H4 (cell line): ENCODE data around the gene CEP97. TPM values are rescaled to one million over a fixed set of nuclear protein-coding genes. Genes with fewer than 3 reads are reported as not detected.
A peak's percentile ranks its signal among the peaks of the same experiment; 100 is the strongest.
"Not testable (repeated sequence)": the region's sequence is repeated elsewhere in the genome, so short reads cannot be mapped to it uniquely, and the experiment has no call there.

Source experiments
- DNase-seq: peaks from one replicate; pipeline ENCODE4 v3.0.0-alpha.2; 2015; ENCODE audit warnings: low spot score
- total RNA-seq: library from RNA; depleted of rRNA; stranded (reverse); fragments of >200 nt; shearing (Covaris generic); gene quantifications from 2 replicates; pipeline ENCODE4 v1.2.3, GENCODE V29; 2014; rRNA removed

CEP97 gene, protein sequence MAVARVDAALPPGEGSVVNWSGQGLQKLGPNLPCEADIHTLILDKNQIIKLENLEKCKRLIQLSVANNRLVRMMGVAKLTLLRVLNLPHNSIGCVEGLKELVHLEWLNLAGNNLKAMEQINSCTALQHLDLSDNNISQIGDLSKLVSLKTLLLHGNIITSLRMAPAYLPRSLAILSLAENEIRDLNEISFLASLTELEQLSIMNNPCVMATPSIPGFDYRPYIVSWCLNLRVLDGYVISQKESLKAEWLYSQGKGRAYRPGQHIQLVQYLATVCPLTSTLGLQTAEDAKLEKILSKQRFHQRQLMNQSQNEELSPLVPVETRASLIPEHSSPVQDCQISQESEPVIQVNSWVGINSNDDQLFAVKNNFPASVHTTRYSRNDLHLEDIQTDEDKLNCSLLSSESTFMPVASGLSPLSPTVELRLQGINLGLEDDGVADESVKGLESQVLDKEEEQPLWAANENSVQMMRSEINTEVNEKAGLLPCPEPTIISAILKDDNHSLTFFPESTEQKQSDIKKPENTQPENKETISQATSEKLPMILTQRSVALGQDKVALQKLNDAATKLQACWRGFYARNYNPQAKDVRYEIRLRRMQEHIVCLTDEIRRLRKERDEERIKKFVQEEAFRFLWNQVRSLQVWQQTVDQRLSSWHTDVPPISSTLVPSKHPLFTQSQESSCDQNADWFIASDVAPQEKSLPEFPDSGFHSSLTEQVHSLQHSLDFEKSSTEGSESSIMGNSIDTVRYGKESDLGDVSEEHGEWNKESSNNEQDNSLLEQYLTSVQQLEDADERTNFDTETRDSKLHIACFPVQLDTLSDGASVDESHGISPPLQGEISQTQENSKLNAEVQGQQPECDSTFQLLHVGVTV
- 10.3 and 12.3 TPM in 2 replicates for total RNA-seq

DNA sequence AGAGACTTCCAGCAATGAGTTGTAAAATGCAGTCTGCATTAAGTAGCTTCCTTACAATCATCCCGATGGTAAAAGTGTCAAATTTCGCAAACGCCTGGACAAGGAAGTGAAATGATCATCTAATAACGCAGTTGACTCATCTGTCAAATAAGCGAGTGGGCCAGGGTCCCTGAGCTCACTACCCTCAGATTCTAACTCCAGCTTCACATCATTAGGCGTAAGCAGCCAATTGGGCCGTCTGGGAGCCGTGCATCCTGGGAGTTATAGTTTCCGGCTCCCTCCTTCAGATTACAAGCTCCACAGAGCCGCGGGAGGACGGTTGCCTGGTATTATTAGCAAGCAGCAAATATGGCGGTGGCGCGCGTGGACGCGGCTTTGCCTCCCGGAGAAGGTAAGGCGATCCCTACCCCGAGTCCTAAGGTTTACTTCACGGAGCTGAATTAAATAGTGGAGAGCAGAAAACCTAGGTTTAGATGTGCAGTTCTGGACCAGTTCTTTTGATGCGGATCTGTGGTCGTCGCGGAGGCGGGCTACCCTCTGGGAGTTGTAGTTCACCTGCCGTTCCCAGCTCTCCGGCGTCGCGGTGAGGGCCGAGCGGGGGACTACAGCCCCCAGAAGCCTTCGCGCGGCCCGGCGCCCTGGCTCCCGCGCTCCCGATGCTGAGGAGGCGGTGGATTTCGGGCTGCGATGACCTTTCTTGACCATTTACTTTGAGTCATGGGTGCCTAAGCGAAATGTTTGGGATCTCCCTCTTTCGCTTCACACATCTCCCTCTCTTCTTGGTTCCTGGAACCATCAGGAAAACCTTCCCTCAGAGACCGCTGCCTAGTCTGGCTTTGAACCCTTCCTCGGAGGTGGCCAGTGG lies at the start of gene CEP97:
Gene CEP97 (plus strand): TSS at position 286 of the 865 bp plus-strand sequence. CDS start 63 bp downstream, at position 349.
- DNase-seq, result peak; percentile 85

DNA sequence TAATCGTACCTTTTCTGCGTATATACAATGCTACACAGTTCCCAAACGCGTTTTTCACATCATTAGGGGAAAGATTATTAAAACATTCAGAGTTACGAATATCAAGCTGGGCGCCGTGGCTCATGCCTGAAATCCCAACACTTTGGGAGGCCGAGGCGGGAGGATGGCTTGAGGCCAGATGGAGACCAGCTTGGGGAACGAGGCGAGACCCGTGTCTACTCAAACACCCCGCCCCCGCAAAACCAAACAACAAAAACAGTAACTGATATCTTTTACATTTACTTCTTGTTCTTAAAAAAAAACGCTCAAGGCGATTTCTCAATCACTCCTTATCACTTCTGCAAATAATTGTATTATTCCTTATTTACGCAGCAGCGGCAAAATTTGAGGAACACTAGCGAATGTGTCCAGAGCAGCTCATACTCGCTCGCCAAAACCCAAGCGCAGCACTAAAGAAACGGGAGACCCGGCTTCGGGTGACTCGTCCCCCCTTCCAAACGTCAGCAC lies 48.7 kb upstream of the CEP97 start:
- no peak for DNase-seq

DNA sequence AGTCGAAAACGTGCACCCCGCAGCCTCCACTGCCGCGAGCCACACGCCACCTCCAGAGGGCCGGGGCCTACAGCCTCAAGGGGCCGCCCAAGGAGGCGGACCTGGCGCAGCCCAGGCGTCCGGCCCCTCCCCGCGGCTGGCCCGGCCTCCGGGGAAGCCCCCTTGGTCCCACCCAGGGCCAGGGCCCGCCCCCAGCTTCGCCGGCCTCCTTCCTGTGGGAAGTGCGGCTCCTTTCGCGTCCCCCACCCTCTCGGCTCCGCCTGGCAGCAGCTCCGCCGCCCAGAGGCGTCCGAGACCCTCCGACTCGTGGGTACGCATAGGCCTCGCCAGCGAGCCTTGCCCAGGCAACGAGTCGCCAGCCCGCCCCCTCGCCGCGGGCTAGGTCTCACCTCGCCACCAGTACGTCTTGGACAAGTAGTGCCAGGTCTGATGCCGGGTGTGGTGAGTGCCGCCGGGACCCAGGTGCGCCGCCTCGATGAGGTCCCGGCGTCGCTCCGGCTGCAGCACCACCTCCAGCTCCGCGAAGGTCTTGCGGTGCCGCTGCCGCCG lies 48.1 kb upstream of the CEP97 start:
- DNase-seq, result peak; percentile 87

DNA sequence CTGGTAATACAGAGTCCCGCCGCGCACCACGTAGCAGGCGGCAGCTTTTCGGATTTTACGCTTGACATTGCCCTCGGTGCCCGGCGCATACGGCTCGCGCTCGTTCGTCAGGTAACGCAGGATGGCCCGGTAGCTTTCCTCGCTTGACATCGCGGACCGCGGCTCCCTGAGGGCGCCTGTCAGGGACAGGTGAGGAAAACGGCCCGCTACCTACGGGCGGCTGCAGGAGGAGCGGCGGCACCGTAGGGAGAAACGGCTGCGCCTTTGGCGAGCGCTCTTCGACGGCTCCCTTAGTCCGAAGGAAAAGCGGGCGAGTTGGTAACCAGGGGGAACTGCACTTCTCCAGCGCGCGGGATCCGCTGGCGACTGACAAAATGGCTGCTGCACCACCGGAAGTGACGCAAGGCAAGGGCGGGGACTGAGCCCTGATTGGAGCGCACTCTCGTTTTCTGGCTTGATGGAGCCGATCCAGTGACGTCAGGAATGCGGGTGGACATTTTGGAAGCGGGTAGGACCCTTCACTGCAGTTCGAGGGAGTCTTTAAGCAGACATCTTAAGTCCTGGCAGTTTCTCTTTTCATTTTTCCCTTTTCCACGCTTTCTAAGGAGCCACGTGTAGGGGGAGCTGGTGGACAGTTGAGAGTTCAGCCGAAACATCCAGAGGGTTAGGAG lies 47.5 kb upstream of the CEP97 start, which contains the start of gene ZBTB11:
Gene ZBTB11 (minus strand): TSS at position 368 of the 671 bp plus-strand sequence. CDS start 218 bp downstream, at position 150.
- peak; percentile 99 for DNase-seq

DNA sequence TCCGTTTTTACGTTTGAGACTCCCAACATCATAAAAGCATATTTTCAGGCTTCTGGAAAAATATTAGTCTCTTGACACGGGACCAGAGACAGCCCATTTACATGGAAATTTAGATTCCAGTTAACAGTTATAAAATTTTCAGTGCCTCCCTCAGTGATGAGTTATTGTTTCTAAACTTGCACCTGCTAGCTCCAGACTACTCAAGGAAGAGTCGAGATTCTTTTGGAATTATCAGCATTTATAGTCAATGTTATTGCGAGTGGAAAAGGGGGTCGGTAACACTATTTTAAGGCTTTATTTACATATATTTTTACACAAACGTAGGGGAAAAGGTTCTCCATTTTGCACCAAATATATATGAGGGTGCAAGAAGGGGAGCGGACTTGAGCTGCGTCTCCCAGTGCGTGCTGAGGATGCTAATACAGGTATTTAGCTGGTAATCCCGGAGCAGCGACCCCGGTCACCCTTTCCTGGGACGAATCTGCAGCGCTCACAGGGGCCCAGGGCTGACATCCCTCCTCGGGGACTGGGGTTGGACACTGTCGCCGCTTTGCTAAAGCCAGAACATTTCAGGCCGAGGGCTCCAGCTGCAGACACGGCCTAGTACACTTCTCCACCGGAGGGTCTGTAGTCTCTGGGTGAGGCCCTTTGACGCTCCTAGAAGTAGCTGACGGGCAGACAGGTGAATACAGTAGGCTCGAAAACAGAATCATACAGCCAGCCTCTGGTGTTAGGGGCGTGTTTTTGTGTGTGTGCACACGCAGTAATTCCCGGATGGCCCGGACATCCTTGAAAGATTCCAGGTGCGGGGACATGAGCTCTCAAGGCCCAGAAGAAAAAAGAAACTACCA lies 46.8 kb upstream of the CEP97 start:
- DNase-seq, result no peak

DNA sequence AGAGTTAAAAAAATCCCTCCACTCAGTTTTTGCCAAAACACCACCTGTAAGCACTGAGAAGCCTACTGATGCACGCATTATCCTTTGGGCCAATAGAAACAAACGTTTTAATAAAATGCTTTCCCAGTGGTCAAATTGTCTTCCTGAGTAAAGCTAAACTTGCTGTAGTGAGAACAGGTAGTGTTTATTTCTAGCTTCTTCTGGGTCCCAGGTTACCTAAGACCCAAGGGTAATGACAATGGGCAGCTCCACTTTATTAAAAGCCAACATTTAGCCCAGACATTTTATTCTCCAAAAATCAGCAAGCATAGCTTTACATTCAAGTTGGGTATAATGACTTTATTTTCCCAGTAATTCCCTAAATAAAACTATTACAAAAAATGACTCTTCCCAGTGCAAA lies 45.6 kb upstream of the CEP97 start:
- DNase-seq, result not testable (repeated sequence)

DNA sequence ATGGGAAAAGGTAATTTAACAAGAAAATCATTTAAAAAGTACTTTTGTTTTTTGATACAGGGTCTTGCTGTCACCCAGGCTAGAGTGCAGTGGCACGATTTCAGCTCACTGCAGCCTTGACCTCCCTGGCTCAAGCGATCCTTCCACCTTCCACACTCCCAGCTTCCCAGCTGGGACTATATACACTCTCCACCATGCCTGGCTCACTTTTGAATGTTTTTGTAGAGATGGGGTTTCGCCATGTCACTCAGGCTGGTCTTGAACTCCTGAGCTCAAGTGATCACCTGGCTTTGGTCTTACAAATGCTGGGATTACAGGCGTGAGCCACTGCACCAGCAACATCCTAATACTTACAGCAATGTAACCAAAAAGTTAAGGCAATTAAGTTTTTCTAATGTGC lies 43.9 kb upstream of the CEP97 start:
- DNase-seq, result no peak

DNA sequence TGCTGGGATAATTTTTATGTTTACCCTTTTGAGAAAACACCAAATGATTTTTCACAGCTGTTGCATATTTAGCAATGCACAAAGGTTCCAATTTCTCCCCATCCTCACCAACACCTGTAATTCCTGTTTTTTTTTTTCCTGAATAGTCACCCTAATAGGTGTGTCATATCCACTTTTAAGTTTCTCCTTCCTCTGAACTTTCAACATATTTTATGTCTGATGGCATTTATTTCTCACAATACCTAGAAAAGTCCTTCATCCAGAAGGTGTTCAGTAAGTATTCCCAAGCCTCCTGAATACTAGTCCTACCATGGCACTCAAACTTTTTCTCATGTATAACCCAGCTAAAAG lies 39.4 kb upstream of the CEP97 start:
- no peak for DNase-seq

DNA sequence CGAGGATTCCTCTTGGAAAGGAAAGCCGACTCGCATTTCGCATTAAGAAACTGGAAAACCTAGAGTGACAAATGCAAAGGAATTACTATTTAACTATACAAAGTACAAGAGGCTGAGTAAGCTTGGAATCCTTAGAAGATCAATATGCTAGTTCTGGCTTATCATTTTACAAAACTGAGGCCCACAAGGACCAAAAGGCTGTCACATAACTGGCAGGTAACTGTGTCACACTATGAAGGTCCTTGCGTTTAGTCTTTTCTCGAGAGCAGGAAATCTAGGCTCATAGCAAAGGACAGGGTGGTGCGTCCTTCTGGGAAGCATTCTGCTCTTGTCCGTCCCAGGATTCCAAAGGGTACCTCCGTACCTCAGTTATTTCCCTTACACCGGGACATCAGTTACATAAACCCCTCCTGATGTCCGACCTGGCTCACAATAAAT lies 38.5 kb upstream of the CEP97 start:
- no peak for DNase-seq

DNA sequence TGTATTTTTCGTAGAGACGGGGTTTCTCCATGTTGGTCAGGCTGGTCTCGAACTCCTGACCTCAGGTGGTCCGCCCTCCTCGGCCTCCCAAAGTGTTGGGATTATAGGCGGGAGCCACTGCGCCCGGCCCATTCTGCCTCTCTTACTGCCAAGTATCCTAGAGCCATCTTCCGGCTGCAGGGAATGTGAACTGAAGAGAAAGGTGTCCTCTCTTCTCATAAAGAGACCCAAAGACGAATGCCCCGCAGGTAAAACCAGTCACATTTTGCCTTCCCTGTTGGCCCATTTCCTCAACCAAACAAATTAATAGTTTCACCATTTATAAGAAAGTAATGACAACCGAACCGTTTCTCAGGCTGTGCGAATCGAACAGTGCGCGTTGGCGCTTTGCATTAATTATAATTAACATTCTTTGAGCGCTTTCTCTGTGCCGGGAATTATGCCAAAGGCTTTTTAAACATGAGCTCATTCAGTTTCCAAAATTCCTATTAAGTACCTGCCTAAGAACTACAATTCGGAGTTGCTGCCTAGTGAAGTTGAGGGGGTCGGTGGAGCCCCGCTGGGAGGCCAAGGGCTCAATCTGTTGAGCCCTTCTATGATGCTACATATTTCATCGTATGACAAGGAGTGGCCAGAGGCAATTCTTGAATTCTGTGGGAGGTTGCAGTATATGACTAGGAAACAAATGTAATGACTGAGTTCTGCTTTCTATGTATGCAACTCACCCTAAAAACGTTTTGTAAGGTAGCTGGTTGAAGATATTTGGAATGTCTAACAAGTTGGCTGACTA lies 37.1 kb upstream of the CEP97 start:
- DNase-seq, result no peak

DNA sequence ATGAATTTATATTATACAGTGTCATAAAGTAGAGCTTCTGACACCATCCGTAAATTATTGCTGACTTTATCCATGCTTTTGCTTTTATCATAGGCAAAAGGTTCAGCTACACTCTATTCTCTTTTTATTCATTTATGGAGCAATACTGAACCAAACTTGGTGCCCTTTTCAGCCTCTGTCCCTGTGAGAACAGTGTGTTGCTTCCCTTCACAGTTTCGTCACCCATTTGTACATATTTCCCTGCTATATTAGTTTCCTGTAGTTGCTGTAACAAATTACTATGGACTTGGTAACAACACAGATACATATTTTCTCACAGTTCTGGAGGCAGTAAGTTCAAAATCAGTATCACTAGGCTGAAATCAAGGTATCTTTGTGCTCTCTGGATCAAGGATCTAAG lies 35.1 kb upstream of the CEP97 start:
- DNase-seq, result no peak

DNA sequence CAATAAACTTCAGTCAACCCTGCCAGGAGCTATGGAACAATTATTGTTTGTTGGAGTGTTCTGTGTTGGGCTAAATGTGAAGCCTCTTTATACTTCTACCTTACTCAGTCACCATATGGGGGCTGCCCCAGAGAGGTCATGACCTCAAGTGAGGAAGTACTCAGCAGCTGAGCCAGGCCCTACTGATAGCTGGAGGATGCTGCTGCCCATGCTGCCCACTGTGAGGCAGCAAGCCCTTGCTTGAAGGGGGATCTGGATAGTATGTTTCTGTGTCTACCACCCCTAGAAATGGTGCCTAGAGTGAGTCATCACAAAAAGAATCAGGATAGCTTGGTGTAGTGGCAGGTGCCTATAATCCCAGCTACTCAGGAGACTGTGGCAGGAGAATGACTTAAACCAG lies 33.4 kb upstream of the CEP97 start:
- DNase-seq, result no peak

DNA sequence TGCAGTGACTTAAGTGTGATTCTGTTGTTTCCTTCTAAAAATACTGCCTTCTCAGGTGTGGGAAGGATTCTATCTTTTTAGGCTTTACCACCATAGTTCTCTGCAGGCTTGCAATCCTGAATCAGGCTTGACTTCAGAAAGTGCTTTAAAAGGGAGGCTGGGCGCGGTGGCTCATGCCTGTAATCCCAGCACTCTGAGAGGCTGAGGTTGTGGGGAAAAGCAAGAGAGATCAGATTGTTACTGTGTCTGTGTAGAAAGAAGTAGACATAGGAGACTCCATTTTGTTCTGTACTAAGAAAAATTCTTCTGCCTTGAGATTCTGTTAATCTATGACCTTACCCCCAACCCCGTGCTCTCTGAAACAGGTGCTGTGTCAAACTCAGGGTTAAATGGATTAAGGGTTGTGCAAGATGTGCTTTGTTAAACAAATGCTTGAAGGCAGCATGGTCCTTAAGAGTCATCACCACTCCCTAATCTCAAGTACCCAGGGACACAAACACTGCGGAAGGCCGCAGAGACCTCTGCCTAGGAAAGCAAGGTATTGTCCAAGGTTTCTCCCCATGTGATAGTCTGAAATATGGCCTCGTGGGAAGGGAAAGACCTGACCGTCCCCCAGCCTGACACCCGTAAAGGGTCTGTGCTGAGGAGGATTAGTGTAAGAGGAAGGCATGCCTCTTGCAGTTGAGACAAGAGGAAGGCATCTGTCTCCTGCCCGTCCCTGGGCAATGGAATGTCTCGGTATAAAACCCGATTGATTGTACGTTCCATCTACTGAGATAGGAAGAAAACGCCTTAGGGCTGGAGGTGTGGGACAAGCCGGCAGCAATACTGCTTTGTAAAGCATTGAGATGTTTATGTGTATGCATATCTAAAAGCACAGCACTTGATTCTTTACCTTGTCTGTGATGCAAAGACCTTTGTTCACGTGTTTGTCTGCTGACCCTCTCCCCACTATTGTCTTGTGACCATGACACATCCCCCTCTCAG lies 32.4 kb upstream of the CEP97 start:
- DNase-seq, result not testable (repeated sequence)

DNA sequence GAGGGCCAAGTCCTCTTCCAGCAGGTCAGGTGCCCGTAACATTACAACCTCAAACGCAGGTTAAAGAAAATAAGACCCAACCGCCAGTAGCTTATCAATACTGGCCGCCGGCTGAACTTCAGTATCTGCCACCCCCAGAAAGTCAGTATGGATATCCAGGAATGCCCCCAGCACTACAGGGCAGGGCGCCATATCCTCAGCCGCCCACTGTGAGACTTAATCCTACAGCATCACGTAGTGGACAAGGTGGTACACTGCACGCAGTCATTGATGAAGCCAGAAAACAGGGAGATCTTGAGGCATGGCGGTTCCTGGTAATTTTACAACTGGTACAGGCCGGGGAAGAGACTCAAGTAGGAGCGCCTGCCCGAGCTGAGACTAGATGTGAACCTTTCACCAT lies 30.9 kb upstream of the CEP97 start:
- DNase-seq, result peak; percentile 53

DNA sequence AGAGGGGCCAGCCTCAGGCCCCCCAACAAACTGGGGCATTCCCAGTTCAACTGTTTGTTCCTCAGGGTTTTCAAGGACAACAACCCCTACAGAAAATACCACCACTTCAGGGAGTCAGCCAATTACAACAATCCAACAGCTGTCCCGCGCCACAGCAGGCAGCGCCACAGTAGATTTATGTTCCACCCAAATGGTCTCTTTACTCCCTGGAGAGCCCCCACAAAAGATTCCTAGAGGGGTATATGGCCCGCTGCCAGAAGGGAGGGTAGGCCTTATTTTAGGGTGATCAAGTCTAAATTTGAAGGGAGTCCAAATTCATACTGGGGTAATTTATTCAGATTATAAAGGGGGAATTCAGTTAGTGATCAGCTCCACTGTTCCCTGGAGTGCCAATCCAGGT lies 29.6 kb upstream of the CEP97 start:
- DNase-seq, result not testable (repeated sequence)

DNA sequence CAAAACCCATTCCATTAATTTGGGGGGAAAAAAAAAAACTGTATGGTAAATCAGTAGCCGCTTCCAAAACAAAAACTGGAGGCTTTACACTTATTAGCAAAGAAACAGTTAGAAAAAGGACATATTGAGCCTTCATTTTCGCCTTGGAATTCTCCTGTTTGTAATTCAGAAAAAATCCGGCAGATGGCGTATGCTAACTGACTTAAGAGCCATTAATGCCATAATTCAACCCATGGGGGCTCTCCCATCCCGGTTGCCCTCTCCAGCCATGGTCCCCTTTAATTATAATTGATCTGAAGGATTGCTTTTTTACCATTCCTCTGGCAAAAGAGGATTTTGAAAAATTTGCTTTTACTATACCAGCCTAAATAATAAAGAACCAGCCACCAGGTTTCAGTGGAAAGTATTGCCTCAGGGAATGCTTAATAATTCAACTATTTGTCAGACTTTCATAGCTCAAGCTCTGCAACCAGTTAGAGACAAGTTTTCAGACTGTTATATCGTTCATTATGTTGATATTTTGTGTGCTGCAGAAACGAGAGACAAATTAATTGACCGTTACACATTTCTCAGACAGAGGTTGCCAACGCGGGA lies 28.5 kb upstream of the CEP97 start:
- DNase-seq, result peak; percentile 29
